GM19035 (cell line): ENCODE results near the gene ZCCHC18.

ENCODE experiments used
- ATAC-seq: cut with Tn5 transposase; IDR thresholded peaks from one replicate; pipeline ENCODE4 v1.9.1; 2021; ENCODE audit not compliant: unreplicated experiment

ZCCHC18 gene

GRCh38 chrX:104130808-104131207, 18.5 kb downstream of the ZCCHC18 start:
- no peak for ATAC-seq

GRCh38 chrX:104134583-104135261, 22.4 kb downstream of the ZCCHC18 start:
- no peak for ATAC-seq

- no peak for ATAC-seq
Observed at GRCh38 chrX:104135677-104136076, 23.4 kb downstream of the ZCCHC18 start.

- ATAC-seq: no peak
Observed at GRCh38 chrX:104136241-104137019, 24.1 kb downstream of the ZCCHC18 start.

GRCh38 chrX:104137496-104137895, 25.2 kb downstream of the ZCCHC18 start:
- ATAC-seq: no peak

GRCh38 chrX:104141087-104141760, 28.9 kb downstream of the ZCCHC18 start:
- no peak for ATAC-seq

GRCh38 chrX:104151037-104151436, 38.7 kb downstream of the ZCCHC18 start:
- ATAC-seq: no peak

- ATAC-seq: peak; percentile 91
Observed at GRCh38 chrX:104156630-104157529, 44.6 kb downstream of the ZCCHC18 start, which contains the start of gene SLC25A53. SLC25A53 (minus strand) TSS chrX:104157009; CDS start chrX:104105257, 51,752 bp downstream.
